LNCaP clone FGC (cell line): ENCODE results near the gene WDR33.

Experiments
- DNase-seq: peaks from one replicate; pipeline ENCODE4 v3.0.0-alpha.2; 2011; ENCODE audit warnings: low read depth
- H3K4me3 ChIP-seq: 2 replicates; pipeline ENCODE4 v1.5.1; 2011; ENCODE audit warnings: mild to moderate bottlenecking, low read depth, low read length, control low read depth
- CTCF ChIP-seq: IDR thresholded peaks from 2 replicates; pipeline ENCODE4 v1.5.1; 2012; ENCODE audit warnings: mild to moderate bottlenecking; ENCODE audit not compliant: control insufficient read depth, insufficient read depth; ENCODE audit errors: extremely low read depth

WDR33 gene

GRCh38 chr2:127664065-127664894, 146.7 kb downstream of the WDR33 start:
- DNase-seq = no peak
- H3K4me3 ChIP-seq = no peak overlapping the region

GRCh38 chr2:127663566-127664064, 147.4 kb downstream of the WDR33 start:
- H3K4me3 ChIP-seq = no peak overlapping the region
- no peak for DNase-seq
- no peak for TF ChIP-seq CTCF

More at GRCh38 chr2:127664065-127664894, 146.7 kb downstream of the WDR33 start:
- no peak for TF ChIP-seq CTCF

GRCh38 chr2:127662937-127663565, 147.9 kb downstream of the WDR33 start:
- H3K4me3 ChIP-seq = no peak overlapping the region
- no peak for TF ChIP-seq CTCF
- DNase-seq = no peak

- no peak for DNase-seq
- TF ChIP-seq CTCF = no peak
- H3K4me3 ChIP-seq = no peak overlapping the region
Observed at GRCh38 chr2:127661949-127662510, 148.9 kb downstream of the WDR33 start.

GRCh38 chr2:127661072-127661649, 149.8 kb downstream of the WDR33 start:
- DNase-seq = no peak
- TF ChIP-seq CTCF = no peak
- H3K4me3 ChIP-seq = no peak overlapping the region

- DNase-seq = no peak
- no peak overlapping the region for H3K4me3 ChIP-seq
- no peak for TF ChIP-seq CTCF
Observed at GRCh38 chr2:127660291-127660578, 150.7 kb downstream of the WDR33 start.
